ENCODE results near the gene PRR5. TPM values are rescaled to one million over a fixed set of nuclear protein-coding genes. Genes with fewer than 3 reads are reported as not detected.
"Not testable (repeated sequence)": the region's sequence is repeated elsewhere in the genome, so short reads cannot be mapped to it uniquely, and the experiment has no call there.

The PRR5 gene
- total and polyA plus RNA-seq, 2 donors (not counting 1 experiment from before 2014, with no cell fraction given), result 2.4 to 8.6 TPM

DNA sequence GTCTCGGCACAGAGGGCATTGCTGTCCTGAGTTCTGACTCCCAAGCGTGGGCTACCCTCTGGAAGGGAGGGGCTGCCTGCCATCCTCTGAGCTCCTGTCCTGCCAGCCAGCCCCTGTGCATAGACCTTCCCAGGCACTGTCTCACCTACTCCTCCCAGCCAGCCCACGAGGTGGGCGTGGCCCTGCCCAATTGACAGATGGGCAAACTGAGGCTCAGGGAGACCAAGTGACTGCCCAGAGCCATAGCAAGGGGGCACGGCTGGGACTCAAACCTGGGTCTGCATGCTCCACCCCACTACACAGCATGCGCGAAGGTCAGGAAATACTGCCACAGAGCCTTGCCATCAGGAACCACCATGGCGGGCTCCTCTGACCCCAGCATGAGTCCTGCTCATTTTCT, 29.4 kb upstream of the PRR5 start:
- no peaks in the 10 kb centered on the region for H3K79me2 ChIP-seq (ENCODE audit: control insufficient read depth, insufficient read depth, low read length)
- H3K27ac ChIP-seq (ENCODE audit: insufficient read depth, low read length), result no peak overlapping the region
- no peak overlapping the region for H3K9ac ChIP-seq (ENCODE audit: insufficient read depth, low read length)
- TF ChIP-seq CTCF (conservative IDR thresholded peaks at IDR 0.05 in 1 of 2, IDR thresholded peaks at IDR 0.05 in 1 of 2; ENCODE audit: low read depth in 1 of 2, low read length in 2 of 2) (no peak), EZH2 (IDR thresholded peaks at IDR 0.05; ENCODE audit: low read length, missing control alignments) (no peak)
- no peaks in the 10 kb centered on the region for H3K36me3 ChIP-seq (ENCODE audit: control insufficient read depth, insufficient read depth, low read length)
- no peak overlapping the region for H3K4me2 ChIP-seq (ENCODE audit: extremely low read depth, insufficient read depth, low read length)
- H3K4me3 ChIP-seq (replicated peaks in 1 of 4; ENCODE audit: control extremely low read depth in 1 of 4, insufficient read depth in 1 of 4, low read depth in 3 of 4, low read length in 4 of 4), result no peak overlapping the region
- H3K4me1 ChIP-seq (ENCODE audit: control insufficient read depth, extremely low read depth, insufficient read depth, low read length), result no peaks in the 10 kb centered on the region
- H2AFZ ChIP-seq (ENCODE audit: low read length), result no peak overlapping the region
- H3K9me3 ChIP-seq (ENCODE audit: control insufficient read depth, insufficient read depth, low read depth, low read length), result no peaks in the 10 kb centered on the region
- no peak for DNase-seq (ENCODE audit: low read depth in 2 of 2)
- no peaks in the 10 kb centered on the region for H4K20me1 ChIP-seq (ENCODE audit: control insufficient read depth, extremely low read depth, insufficient read depth, low read length)
- peaks cover 14% of the 10 kb centered on the region for H3K27me3 ChIP-seq (ENCODE audit: control insufficient read depth, insufficient read depth, low read length)

- Histone ChIP-seq H3K4me3 (replicated peaks in 1 of 4; ENCODE audit: control extremely low read depth in 1 of 4, insufficient read depth in 1 of 4, low read depth in 3 of 4, low read length in 4 of 4) (no peak overlapping the region), H3K9ac (ENCODE audit: insufficient read depth, low read length) (no peak overlapping the region), H3K36me3 (ENCODE audit: control insufficient read depth, insufficient read depth, low read length) (no peaks in the 10 kb centered on the region), H3K4me2 (ENCODE audit: extremely low read depth, insufficient read depth, low read length) (no peak overlapping the region), H2AFZ (ENCODE audit: low read length) (no peak overlapping the region), H3K27me3 (ENCODE audit: control insufficient read depth, insufficient read depth, low read length) (peaks cover 10% of the 10 kb centered on the region), H3K9me3 (ENCODE audit: control insufficient read depth, insufficient read depth, low read depth, low read length) (no peaks in the 10 kb centered on the region), H3K79me2 (ENCODE audit: control insufficient read depth, insufficient read depth, low read length) (no peaks in the 10 kb centered on the region), H3K27ac (ENCODE audit: insufficient read depth, low read length) (no peak overlapping the region), H3K4me1 (ENCODE audit: control insufficient read depth, extremely low read depth, insufficient read depth, low read length) (no peaks in the 10 kb centered on the region), H4K20me1 (ENCODE audit: control insufficient read depth, extremely low read depth, insufficient read depth, low read length) (no peaks in the 10 kb centered on the region)
- no peak for DNase-seq (ENCODE audit: low read depth in 2 of 2)
- no peak for TF ChIP-seq EZH2 (IDR thresholded peaks at IDR 0.05; ENCODE audit: low read length, missing control alignments)
- TF ChIP-seq CTCF (conservative IDR thresholded peaks at IDR 0.05 in 1 of 2, IDR thresholded peaks at IDR 0.05 in 1 of 2; ENCODE audit: low read depth in 1 of 2, low read length in 2 of 2), result no peak
Measured at GRCh38 chr22:44673406-44673805, 28.6 kb upstream of the PRR5 start.

- not testable (repeated sequence) for H2AFZ ChIP-seq (ENCODE audit: low read length); H3K27me3 ChIP-seq (ENCODE audit: control insufficient read depth, insufficient read depth, low read length); H3K4me3 ChIP-seq (replicated peaks in 1 of 4; ENCODE audit: control extremely low read depth in 1 of 4, insufficient read depth in 1 of 4, low read depth in 3 of 4, low read length in 4 of 4); H3K4me1 ChIP-seq (ENCODE audit: control insufficient read depth, extremely low read depth, insufficient read depth, low read length); H3K9ac ChIP-seq (ENCODE audit: insufficient read depth, low read length); H3K79me2 ChIP-seq (ENCODE audit: control insufficient read depth, insufficient read depth, low read length); H3K9me3 ChIP-seq (ENCODE audit: control insufficient read depth, insufficient read depth, low read depth, low read length); H3K36me3 ChIP-seq (ENCODE audit: control insufficient read depth, insufficient read depth, low read length); H3K27ac ChIP-seq (ENCODE audit: insufficient read depth, low read length); DNase-seq (ENCODE audit: low read depth in 2 of 2); H3K4me2 ChIP-seq (ENCODE audit: extremely low read depth, insufficient read depth, low read length); H4K20me1 ChIP-seq (ENCODE audit: control insufficient read depth, extremely low read depth, insufficient read depth, low read length)
Measured at GRCh38 chr22:44676066-44676440, 26.0 kb upstream of the PRR5 start.
